T-helper 9 cell (primary cell): Measurements from ENCODE around the gene RASGRF1.
"Not testable (repeated sequence)": the region's sequence is repeated elsewhere in the genome, so short reads cannot be mapped to it uniquely, and the experiment has no call there.

Source experiments
- DNase-seq: peaks from one replicate; pipeline ENCODE4 v3.0.0-alpha.2; 2020

Gene RASGRF1

DNA sequence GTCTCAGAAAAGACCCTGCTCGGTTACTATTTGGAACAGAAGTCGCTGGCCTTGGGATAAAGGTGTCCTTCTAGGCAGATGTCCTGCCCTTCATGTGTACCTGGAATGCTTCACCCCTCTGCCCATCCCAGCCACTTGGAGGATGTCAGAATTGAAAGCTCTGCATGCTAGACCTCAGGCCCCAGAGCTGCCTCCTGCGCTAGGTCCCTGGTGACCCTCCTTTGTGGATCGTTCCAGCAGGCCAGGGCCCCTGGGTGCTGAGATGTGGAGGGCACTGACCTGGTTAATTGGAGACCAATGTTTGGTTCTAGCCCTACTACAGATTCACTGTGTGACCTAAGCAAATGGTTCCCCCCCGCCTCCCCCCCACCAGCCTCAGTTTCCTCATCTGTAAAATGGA lies 143.1 kb downstream of the RASGRF1 start:
- DNase-seq, result no peak

DNA sequence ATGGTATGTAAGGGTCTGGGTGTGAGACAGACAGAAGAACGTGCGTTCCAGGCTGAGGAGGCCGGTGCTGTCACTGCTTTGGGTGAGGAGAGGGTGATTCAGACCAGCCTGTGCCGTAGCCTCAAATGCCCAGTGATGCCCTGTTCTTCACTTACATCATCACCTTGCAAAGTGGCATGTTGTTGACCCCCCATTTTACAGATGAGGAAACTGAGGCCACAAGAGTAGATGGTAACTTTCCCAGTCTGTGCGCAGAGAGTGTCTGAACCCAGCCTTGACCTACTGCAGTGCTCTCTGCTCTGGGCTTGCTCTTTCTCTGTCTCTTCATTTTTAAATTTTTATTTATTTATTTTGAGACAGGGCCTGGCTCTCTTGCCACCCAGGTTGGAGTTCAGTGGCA lies 144.1 kb downstream of the RASGRF1 start:
- no peak for DNase-seq

DNA sequence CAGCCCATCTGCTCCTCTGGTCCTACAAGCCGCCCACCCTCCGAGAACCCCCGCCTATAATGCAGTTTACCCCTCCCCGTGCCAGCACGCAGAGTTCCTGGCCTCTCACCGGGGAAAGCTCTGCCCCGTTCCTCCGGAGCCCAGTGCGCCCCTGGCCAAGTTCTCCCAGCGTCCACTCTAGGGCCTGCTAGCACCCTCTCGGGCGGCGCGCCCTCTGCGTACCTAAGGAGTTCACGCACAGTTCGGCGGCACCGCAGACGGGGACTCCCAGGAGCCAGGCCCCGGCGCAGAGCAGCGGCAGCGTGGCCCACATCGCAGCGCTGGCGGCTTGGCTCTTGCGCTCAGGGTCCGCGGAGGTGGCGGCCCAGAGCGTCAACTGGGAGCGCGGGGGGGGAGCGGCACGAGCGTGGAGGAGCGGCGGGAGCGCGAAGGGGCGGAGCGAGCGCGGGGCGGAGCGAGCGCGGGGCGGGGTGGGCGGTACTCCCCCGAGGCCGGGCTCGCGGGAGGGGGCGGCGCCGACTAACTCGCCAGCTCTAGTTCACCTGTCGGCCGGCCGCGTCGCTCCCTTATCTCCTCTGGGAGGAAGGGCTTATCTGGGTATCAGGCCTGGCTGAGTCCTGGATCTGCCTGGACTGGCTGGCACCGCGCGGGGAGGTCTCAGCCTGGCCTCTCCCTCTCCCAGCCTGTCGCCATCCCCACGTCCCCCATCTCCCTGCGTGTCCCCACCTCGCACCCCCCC lies 145.7 kb downstream of the RASGRF1 start, which contains the start of gene CTSH:
CTSH (minus strand) TSS at position 378 of the 739 bp plus-strand sequence; CDS start at position 313, 65 bp downstream.
- DNase-seq, result peak; percentile 84

DNA sequence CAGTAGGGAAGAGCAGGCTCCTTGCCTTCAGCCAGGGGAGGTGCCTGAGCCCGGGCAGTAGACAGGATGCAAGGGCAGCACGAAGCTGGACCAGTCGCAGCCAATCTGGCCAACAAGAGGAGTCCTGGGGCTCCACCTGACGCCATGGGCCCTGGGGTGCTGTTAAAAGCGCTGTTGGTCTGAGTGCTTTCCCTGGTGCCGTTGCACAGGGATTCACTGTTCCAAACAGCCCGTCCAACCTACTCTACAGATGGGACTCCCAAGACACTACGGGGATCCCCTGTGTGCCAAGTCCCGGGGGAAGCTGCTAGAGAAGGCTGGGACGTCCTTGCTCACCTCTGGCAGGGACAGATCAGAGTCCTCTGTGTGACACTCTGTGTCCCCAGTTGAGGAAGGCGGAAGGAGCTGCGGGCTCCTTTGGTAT lies 146.4 kb downstream of the RASGRF1 start:
- DNase-seq, result no peak

DNA sequence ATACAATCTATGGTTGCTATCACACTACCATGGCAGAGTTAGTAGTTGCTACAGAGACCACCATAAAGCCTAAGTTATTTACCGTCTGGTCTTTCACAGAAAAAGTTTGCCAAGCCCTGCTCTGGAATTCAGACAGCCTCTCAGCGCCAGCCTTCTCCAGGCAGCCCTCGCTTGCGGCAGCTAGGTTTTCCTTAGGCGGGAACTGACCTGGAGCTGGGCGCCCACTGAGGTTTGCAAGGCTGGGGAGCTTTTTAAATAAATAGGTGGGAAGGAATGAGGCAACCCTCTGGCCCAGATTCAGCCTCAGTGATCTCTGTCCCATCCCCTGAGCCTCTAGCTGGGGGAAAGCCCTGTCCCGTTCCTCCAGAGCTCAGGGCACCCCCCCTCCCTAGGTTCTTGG lies 146.9 kb downstream of the RASGRF1 start:
- no peak for DNase-seq

DNA sequence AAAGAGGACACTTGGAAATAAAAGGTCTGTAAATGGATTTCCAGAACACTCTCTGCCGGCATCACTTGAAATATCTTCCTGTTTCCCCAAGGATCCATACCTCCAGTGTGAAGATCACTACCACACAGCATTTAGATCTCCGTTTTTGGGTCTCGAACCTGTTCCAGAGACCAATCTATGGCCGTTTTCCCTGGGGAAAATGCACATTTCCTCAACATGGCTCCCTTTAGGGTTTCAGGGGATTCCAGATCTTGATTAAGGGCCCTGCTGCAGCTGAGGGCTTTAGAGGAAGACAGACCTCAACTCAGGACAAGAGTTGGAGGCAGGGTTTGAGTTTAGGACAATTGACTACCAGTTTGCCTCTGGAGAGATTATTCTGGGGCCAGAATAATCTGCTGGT lies 147.8 kb downstream of the RASGRF1 start:
- no peak for DNase-seq

DNA sequence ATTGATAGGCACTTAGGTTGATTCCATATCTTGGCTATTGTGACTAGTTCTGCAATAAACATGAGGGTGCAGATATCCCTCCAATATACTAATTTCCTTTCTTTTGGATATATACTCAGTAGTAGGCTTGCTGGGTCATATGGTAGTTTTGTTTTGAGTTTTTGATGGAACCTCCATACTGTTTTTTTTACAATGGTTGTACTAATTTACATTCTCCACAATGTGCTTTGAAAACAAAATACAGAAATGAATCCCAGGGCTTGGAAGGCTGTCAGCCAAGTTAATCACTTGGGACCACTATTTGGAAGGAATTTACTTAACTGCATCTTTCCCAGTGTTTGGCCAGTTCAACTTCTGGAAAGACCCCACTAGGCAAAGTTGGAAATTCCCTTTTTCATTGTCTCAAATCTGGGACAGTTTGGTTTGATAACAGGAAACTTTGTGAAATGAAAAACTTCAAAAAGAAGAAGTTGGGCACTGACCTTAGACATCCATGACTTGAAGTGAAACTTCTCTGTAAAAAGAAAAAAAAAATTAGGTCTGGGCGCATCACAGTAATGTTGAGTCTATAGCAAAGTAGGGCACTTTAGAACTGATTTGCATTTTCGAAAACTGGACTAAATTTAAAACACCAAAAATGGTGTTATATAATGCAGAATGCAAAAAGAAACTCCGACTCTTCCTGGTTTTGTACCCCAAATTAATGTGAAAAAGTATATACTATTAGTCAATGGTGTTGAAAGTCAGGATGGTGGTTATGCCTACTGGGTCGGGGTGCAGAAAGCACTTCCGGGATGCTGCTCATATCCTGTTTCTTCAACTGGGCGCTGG lies 151.7 kb downstream of the RASGRF1 start:
- no peak for DNase-seq

DNA sequence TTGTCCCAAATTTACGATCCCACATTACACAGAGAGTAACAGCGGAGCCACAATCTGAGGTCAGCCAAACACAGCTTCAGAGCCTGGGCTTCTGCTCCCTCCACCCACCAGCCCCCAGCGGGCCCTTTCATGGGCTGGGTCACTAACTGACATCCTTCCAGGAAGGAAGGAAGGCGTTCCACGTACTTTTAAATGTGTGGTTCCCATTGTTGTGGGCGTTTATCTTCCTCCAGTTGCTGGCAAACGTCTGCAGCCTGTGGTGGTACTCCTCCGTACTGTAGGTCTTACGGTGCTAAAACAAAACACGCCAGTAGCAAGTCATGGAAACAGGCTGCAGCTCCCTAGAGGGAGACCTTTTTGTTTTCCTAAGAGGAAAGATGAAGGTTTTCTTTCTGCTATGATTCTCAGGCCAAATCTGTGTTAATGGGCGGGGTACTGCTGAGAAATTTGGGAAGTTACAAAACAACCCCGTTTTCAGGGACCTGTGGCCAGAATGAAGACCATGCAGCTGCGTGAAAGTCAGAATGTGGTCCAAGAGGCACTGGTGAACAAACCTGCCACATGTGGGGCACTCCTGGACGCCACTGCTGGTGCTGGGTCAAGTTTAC lies 153.3 kb downstream of the RASGRF1 start:
- no peak for DNase-seq

DNA sequence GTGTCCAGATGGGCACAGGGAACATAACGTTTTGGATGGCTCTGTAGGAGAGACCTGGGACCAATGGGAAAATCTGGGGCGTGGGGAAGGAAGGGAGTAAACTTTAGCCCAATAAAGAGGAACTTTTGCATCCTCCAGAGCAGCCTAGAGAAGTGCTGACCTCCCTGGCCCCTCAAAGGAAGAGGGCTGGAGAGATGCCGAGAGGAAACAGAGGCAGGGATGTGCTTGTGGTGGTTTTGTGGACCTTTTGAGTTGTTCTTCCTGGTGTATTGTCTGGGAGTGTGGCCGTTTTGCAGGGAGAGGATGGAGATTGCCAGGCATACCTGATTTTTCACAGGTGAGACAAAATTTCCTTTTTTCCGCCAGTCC lies 155.9 kb downstream of the RASGRF1 start:
- DNase-seq, result no peak

DNA sequence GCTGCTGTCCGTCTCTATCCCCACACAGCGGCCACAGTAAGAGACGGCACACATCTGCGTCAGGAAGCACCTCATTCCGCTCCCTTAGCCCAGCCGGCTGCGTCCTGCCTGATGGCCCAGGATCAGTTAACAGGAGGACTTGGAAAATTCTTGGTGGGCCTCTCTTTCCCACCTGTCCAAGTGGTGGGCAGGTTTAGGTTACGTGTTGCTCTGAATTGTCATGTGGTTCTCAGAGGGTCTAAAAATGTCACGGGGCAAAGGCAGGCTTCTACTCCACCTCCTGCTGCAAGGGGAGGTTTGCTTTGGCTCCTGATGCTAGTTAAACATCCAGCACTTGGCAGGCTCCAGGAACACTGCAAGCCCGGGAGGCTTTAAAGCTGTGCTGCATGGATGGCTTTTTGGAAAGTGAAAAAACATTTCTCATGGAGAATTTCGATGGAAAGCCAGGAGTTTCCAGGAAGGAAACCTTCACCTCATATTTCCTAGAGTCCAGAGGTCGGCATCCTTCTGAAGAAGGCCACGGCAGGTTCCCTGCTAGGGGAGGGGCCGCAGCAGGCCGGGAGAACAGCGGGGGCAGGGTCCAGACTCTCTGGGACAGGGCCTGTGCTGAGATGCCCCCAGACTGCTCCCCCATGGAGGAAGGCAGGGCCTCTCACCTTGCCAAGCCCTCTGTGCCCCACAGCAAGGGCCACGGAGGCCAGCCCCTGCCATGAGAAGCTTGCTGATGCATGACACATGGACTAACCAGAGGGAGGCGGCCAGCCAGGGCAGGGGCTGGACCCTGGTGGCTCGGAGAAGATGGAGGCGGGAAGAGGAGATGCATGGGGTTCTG lies 156.5 kb downstream of the RASGRF1 start:
- no peak for DNase-seq

DNA sequence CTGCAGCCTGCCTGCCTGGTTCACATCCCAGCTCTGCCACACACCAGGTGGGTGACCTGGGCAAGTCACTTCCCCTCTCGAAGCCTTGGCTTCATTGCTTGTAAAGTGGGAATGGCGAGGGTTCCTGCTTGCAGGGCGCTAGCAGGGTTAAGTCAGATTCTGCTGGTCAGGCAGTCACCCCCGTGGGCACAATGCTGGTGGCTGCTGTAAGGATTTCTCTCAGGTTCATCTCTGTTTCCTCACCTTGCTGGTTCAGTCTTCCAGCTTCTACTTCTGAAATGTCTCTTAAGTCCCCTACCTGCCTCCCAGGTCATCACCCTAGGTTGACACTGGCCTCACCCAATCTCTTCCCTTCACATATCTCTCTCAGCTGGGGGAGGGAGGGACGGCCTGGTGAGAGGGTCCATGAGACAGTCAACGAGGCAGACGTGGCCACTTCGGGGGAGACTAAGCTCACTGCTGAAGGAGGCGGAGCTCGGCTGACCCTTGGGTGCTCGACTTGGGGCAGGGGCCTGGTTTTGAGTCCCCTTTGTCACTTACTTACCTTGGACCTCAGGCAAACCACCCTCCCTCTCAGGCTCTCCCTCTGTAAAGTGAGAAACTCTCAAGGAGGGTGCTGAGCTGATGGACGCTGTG lies 157.3 kb downstream of the RASGRF1 start:
- DNase-seq, result no peak

DNA sequence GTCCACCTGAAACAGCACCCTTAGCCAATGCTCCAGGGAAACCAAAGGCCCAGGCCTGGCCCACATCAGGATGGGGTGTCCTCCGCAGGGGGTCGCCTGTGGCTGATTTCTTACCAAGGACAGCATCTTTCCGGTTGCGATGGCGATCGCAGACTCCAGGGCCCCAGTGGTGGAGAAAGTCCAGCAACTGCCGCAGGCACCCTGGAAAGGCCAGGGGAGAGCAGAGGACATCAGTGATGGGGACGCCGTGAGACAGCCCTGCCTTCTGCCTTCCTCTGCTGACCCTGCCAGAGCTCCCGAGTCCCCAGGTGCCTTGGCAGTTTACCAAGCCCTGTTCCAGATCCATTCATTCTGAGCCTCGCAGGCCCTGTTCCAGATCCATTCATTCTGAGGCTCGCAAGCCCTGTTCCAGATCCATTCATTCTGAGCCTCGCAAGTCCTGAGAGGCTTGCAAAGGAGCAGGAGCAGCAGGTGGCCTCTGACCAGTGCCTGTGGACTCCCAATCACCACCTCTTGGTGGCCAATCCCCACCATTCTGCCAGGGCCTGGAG lies 158.2 kb downstream of the RASGRF1 start:
- DNase-seq, result no peak

DNA sequence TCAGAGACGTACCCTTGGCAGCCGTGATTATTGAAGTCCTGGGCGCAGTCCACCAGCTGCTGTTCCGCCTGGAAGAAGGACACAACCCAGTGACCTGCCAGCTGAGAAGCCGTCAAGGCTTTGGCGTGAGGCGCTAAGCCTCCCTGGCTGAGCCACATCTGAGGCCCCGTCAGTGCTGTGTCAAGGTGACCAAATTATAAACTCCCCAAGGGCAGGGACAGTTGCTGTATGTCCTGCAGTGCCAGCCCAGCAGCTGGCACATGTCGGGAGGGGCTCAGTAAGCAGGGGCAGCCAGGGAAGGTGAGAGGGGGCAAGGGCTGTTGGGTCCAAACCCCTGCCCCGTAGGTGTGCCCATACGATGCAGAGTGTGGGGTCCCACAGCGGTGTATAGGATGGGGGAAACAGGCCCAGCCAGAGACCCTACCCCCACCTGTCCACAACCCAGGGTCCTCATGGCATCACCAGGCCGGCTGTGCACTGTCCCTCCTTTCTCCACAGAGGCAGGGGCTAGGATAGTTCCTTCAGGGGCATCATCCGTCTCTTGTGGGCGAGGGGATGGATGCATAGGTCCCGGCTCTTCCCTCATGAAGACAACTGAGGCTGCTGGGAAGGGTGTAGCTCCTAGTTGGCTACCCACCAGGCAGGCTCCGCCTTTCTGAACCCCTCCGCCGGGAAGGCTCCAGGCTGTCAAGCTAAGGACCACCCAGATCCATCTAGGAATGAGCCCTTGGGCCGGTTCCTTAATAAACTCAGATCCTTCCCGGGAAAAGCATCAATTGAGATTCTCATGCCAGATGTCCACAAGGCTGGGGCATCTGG lies 158.9 kb downstream of the RASGRF1 start:
- no peak for DNase-seq

DNA sequence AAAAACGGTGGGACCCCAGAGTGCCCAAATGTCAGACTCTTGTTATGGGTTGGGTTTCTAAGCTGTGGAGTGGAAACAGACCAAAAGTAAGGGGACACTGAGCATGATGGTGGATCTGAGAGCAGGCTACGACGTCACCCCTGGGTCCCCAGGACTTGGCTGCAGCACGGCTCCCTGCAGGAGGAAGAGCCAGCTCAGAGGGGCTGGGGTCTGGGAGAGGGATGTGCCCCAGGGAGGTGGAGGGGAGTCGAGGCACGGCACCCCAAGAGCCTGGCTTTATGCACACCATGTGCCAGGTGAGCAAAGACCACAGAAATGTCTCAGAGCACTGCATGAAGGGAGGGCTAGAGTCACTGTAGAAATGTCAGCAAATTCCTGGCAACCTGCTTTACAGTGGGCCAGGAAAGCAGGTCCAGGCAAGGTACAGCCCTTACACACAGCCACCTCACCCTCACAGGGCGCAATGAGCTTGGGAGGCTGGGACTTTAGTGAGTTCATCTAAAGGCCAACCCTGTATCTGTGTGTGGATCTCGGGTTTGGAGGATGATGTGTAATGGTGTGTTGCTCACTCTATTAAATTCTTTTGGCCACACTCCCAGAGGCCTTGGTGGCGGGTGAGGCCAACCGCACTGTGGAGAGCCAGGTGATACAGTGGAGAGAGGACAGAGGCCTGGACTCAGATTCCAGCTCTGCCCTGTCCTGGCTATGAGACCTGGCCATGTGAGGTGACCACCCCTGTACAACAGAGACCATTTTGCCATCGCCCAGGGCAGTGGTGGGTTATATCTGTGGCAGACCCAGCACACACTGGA lies 159.8 kb downstream of the RASGRF1 start:
- DNase-seq, result no peak

DNA sequence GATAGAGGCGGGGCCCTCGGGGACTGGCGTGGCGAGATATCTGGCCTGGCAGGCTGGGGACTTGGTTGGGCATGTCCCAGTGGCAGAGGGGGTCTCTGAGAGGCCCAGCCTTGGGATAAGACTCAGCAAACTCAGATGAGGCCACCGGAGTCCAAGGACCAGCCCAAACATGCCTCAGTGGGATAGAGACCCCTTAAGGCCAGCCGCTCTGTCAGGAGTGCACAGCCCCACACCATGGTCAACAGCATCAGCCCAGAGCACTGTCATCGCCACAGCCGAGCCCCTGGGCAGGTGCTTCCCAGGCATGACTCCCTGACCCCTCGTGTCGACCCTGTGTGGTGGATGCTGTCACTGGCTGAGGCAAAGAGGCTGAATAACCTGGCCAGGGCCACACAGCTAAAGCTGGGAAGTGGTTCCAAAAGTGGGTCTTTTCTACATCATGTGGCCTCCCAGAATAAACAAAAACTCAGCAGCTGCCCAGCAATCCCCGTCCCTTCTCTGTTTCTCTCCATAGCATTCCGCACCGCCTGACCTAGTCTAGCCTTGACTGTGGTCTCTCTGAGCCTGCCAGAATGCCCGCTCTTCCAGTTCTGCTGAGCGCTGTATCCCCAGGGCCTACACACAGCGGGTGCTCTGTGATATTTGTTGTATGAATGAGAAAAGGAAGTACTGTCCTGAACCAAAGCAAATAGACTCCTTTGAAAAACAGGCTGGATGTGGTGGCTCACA lies 160.9 kb downstream of the RASGRF1 start:
- no peak for DNase-seq

DNA sequence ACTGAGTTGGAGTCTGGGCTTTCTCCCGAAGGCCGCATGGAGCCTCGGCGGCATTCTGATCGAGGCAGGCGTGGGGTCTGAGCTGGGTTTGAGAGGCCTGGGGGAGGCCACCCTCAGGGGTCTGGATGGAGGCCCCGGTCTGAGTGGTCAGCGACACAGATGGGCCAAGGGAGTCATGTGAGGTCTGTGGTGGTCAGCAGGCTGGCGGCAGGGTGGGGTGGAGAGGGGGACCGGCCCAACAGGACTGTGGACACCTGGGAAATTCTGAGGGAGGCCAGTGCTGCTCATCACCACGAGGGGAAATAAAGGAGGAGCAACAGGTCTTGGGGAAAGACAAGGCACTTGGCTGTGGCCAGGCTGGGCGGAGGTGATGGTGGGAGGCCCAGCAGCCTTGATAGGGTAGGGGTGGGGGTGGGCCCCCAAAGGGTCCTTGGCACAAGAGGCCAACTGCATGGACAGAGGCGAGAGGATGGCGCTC lies 161.9 kb downstream of the RASGRF1 start:
- DNase-seq, result no peak

DNA sequence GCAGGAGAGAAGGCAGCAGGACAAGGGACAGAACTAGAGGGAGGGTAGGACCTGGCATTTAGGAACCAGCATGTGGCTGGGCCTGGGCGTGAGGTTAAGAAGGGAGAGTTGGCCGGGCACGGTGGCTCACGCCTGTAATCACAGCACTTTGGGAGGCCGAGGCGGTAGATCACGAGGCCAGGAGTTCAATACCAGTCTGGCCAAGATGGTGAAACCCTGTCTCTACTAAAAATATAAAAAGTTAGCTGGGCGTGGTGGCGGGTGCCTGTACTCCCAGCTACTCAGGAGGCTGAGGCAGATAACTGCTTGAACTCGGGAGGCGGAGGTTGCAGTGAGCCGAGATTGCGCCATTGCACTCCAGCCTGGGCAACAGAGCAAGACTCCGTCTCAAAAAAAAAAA lies 162.4 kb downstream of the RASGRF1 start:
- not testable (repeated sequence) for DNase-seq

DNA sequence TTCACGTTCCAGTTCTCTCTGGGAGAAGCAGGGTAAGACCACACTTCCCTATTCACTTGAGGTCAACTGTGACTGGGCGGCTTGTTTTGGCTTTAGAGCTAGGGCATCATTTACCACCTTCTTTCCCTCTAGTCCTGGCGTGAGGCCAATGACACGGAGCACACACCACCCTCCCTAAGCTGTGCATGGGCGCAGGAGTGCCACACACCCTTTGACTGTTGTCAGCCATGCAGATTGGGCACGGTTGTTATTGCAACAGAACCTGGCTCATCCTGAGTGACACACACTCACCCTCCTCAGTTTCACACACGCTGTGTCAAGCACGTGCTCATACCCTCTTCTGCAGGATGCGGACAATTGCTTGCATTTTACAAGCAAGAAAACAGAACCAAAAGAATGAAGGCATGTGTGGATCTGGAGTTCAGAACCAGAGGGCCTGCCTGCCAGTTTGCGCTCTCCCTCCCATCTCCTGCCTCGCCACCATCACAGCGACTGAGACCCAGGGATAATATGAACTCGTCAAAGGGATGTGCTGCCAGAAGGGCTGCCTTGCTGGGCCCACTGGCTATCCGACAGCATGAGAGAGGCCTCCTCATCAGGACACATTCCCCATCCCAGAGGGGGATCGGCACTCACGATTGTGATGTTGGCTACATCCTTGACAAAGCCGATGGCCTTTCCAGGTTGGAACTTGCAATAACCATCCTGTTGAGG lies 163.3 kb downstream of the RASGRF1 start:
- DNase-seq, result no peak
